Left ventricle myocardium inferior (tissue), 1 donor: Measurements from ENCODE around the gene DENND1C. TPM values are rescaled to one million over a fixed set of nuclear protein-coding genes. Genes with fewer than 3 reads are reported as not detected.
"Not testable (repeated sequence)": the region's sequence is repeated elsewhere in the genome, so short reads cannot be mapped to it uniquely, and the experiment has no call there.

ENCODE experiments used
- DNase-seq: peaks from one replicate; pipeline ENCODE4 v3.0.0-alpha.2; 2020
- H3K27ac ChIP-seq: fragments of 200-600 bp; replicated peaks from 2 replicates; pipeline ENCODE4 v1.8.0; 2021
- H3K27me3 ChIP-seq: fragments of 200-600 bp; 2 replicates; pipeline ENCODE4 v1.8.0; 2021; ENCODE audit warnings: low read depth
- H3K36me3 ChIP-seq: fragments of 200-600 bp; 2 replicates; pipeline ENCODE4 v1.8.0; 2021
- H3K4me1 ChIP-seq: fragments of 200-600 bp; 2 replicates; pipeline ENCODE4 v1.8.0; 2021
- H3K4me3 ChIP-seq: fragments of 200-600 bp; 2 replicates; pipeline ENCODE4 v1.8.0; 2021; ENCODE audit warnings: mild to moderate bottlenecking, moderate library complexity
- H3K9me3 ChIP-seq: fragments of 200-600 bp; replicated peaks from 2 replicates; pipeline ENCODE4 v1.8.0; 2021
- intact Hi-C: fragments of 100-400 bp; cut with micrococcal nuclease; formaldehyde crosslinking; loops from one replicate; pipeline ENCODE4 v1.11.0; 2022
- total RNA-seq: library from RNA; stranded (reverse); fragmentation: NEBNext Ultra II Directional; extraction: Animal tissue kit (Norgen Biotek cat#: 25700); gene quantifications from one replicate; pipeline ENCODE4 v1.2.1, GENCODE V29; 2021
- TF ChIP-seq, protein P1 (sequence below): fragments of 200-600 bp; IDR thresholded peaks from 2 replicates; pipeline ENCODE4 v1.8.0; 2021; ENCODE audit warnings: antibody characterized with exemption, mild to moderate bottlenecking, borderline replicate concordance
- donor health status: DM: no; HTN: yes; CAD: no; lungs with severe emphysema.

Gene DENND1C
- total RNA-seq, 1 donor from 2014 or later = 1.2 TPM

DNA sequence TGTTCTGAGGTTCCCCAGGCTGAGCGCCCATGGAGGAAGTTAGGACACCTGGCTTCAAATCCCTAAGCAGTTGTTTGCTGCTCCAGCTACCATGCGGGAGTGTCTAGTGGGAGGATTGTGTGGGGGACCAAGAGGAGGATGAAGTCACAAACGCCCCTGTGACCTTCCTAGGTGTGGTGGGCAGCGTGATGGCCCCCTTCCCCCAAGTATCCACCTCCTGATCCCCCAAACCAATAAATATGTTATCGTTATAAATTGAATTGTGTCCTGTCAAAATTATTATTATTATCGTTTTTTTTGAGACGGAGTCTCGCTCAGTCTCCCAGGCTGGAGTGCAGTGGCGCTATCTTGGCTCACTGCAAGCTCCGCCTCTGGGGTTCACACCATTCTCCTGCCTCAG lies 47.9 kb downstream of the DENND1C start, which contains the start of gene SLC25A41:
Gene SLC25A41, minus strand, starts transcription at position 101 of the 400 bp plus-strand sequence. Its CDS starts 70 bp downstream, at position 31.
- TF ChIP-seq, protein P1, sequence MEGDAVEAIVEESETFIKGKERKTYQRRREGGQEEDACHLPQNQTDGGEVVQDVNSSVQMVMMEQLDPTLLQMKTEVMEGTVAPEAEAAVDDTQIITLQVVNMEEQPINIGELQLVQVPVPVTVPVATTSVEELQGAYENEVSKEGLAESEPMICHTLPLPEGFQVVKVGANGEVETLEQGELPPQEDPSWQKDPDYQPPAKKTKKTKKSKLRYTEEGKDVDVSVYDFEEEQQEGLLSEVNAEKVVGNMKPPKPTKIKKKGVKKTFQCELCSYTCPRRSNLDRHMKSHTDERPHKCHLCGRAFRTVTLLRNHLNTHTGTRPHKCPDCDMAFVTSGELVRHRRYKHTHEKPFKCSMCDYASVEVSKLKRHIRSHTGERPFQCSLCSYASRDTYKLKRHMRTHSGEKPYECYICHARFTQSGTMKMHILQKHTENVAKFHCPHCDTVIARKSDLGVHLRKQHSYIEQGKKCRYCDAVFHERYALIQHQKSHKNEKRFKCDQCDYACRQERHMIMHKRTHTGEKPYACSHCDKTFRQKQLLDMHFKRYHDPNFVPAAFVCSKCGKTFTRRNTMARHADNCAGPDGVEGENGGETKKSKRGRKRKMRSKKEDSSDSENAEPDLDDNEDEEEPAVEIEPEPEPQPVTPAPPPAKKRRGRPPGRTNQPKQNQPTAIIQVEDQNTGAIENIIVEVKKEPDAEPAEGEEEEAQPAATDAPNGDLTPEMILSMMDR = no peak
- intact Hi-C loops = no loop called here

DNA sequence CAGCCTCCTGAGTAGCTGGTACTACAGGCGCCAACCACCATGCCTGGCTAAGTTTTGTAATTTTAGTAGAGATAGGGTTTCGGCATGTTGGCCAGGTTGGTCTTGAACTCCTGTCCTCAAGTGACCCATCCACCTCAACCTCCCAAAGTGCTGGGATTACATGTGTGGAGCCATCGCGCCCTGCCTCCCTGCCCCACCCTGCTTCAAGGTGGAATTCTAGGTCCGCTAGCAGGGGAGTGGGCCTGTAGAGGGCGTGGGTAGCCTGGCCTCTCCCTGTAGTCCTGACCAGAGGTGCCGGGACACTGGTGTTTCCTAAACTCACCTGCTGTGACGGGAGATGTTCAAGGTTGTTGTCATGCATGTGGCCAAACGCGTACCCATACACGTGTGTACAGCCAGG lies 48.4 kb downstream of the DENND1C start:
- intact Hi-C loops = no loop called here
- TF ChIP-seq, protein P1 = no peak
- no peak for DNase-seq
- Histone ChIP-seq H3K36me3 (no peaks in the 10 kb centered on the region), H3K4me1 (no peaks in the 10 kb centered on the region), H3K27me3 (no peaks in the 10 kb centered on the region), H3K9me3 (no peaks in the 10 kb centered on the region), H3K27ac (no peak overlapping the region), H3K4me3 (no peak overlapping the region)

More for the DNA sequence above, 47.9 kb downstream of the DENND1C start, which contains the start of gene SLC25A41:
- Histone ChIP-seq H3K27me3 (no peaks in the 10 kb centered on the region), H3K9me3 (no peaks in the 10 kb centered on the region), H3K27ac (no peak within 1 kb of the TSS), H3K4me1 (no peaks in the 10 kb centered on the region), H3K4me3 (no peak within 1 kb of the TSS), H3K36me3 (no peaks in the 10 kb centered on the region)
- no peak for DNase-seq

DNA sequence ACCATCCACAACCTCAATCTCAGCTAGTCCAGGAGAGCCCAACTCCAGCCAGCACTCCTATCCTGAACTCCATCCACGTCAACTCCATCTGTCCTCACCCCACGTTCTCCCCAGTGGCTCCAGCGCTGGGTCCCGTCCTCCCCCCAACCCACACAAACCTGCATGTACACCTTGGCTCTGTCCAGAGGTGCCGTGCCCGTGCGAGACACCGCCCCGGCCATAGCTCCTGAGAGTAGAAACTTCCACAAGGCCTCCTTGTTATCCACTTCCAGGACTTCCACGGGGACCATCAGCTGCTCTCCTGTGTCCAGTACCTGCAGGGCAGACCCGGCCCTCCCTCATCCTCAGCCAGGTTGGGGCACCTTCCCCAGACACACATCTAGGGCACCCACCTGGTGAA lies 49.7 kb downstream of the DENND1C start:
- TF ChIP-seq, protein P1 = no peak
- H3K9me3 ChIP-seq = no peaks in the 10 kb centered on the region
- H3K27ac ChIP-seq = no peak overlapping the region
- DNase-seq = no peak
- no peaks in the 10 kb centered on the region for H3K27me3 ChIP-seq
- H3K36me3 ChIP-seq = no peaks in the 10 kb centered on the region
- H3K4me1 ChIP-seq = no peaks in the 10 kb centered on the region
- intact Hi-C loops = no loop called here
- H3K4me3 ChIP-seq = no peak overlapping the region

DNA sequence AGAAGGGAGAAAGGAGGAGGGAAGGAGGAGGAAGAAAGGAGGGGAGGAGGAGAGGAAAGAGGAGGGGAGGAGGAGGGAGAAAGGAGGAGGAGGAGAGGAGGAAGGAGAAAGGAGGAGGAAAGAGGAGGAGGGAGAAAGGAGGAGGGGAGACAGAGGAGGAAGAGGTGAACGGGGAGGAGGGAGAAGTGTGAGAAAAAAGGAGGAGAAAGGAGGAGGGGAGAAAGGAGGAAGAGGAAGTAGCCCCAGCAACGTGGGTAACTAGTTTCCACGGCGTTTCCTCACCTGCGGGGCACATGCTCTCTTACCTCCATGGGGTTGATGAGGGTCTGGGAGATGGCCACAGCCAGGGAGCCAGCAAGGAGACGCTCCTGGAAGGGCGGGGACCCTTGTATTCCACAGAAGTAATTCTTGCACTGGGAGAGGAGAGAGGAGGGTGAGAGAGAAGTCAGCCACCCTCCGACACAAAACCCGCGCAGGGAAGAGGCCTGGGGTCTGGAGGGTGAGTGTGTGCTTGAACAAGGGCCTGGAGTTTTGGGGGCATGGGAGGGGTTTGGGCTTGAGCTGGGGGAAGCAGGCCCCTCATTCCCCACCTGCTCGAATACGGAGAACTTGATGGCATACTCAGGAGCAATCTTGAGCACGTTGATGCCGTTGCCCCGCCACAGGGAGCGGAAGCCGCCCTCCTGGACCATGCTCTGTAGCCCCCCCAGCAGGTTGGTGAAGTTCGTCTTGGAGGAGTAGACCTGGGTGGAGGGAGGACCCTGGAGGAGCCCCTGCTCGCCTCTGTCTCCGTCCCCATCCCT lies 52.0 kb downstream of the DENND1C start:
- Histone ChIP-seq H3K27ac (no peak overlapping the region), H3K9me3 (no peaks in the 10 kb centered on the region), H3K27me3 (no peaks in the 10 kb centered on the region), H3K4me3 (no peak overlapping the region), H3K4me1 (peaks cover 6% of the 10 kb centered on the region), H3K36me3 (no peaks in the 10 kb centered on the region)
- intact Hi-C loops = no loop called here
- no peak for DNase-seq
- TF ChIP-seq, protein P1 = no peak

GRCh38 chr19:6428692-6429418 lies 52.7 kb downstream of the DENND1C start:
- DNase-seq, H3K9me3 ChIP-seq, H3K4me3 ChIP-seq, intact Hi-C loops, H3K27ac ChIP-seq, H3K36me3 ChIP-seq, H3K4me1 ChIP-seq, H3K27me3 ChIP-seq: not testable (repeated sequence)

DNA sequence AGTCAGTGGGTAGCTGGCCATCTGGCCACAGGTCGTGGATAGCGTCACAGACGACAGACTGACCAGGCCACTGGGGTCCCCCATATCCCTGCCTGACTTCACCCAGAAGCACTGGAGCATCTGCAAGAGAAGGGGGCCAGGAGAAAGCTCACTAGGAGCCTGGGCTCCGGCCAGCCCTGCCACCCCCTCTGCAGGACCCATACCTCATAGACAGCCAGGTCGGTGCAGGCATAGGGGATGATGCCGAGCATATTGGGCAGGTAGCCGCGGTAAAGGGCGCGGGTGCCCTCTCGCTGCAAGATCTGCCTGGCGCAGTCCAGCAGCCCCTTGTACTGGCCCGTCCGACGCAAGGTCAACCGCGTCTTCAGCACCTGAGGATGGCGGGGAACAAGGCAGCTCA lies 54.5 kb downstream of the DENND1C start:
- peaks cover 26% of the 10 kb centered on the region for H3K4me1 ChIP-seq
- intact Hi-C loops = no loop called here
- no peak overlapping the region for H3K4me3 ChIP-seq
- H3K27me3 ChIP-seq = no peaks in the 10 kb centered on the region
- TF ChIP-seq, protein P1 = no peak
- H3K9me3 ChIP-seq = no peaks in the 10 kb centered on the region
- DNase-seq = no peak
- H3K36me3 ChIP-seq = peaks cover under 1% of the 10 kb centered on the region
- no peak overlapping the region for H3K27ac ChIP-seq
